Progenitor cell of endocrine pancreas (in vitro differentiated cells): ENCODE data around the gene FCRL2. TPM values are rescaled to one million over a fixed set of nuclear protein-coding genes. Genes with fewer than 3 reads are reported as not detected.

Source experiments
- DNase-seq: peaks from one replicate; pipeline ENCODE4 v3.0.0; 2021; ENCODE audit warnings: low spot score; ENCODE audit not compliant: unreplicated experiment
- H3K27ac Mint-ChIP-seq: 2 replicates; pipeline ENCODE4 v1.8.0; 2021; ENCODE audit warnings: mild to moderate bottlenecking, moderate library complexity, mixed read lengths
- H3K27me3 Mint-ChIP-seq: 2 replicates; pipeline ENCODE4 v1.8.0; 2021; ENCODE audit warnings: mixed read lengths
- H3K36me3 Mint-ChIP-seq: 2 replicates; pipeline ENCODE4 v1.8.0; 2022; ENCODE audit warnings: mixed read lengths; ENCODE audit not compliant: insufficient read depth
- H3K4me1 Mint-ChIP-seq: 2 replicates; pipeline ENCODE4 v1.8.0; 2021; ENCODE audit warnings: low read depth, mixed read lengths
- H3K4me3 Mint-ChIP-seq: 2 replicates; pipeline ENCODE4 v1.8.0; 2021; ENCODE audit warnings: low read depth, mild to moderate bottlenecking, moderate library complexity, mixed read lengths
- H3K9me3 Mint-ChIP-seq: 2 replicates; pipeline ENCODE4 v1.8.0; 2021; ENCODE audit warnings: low read depth, mixed read lengths
- total RNA-seq: library from RNA; stranded (reverse); gene quantifications from 2 replicates; pipeline ENCODE4 v1.2.1, GENCODE V29; 2021
- TF ChIP-seq, protein P1 (sequence below): fragments of 200-600 bp; sonication (generic); IDR thresholded peaks from one replicate; pipeline ENCODE4 v1.5.0; 2021; ENCODE audit warnings: antibody characterized with exemption, mild to moderate bottlenecking; ENCODE audit not compliant: unreplicated experiment

Gene FCRL2
- total RNA-seq, 1 donor from 2014 or later: not detected

DNA sequence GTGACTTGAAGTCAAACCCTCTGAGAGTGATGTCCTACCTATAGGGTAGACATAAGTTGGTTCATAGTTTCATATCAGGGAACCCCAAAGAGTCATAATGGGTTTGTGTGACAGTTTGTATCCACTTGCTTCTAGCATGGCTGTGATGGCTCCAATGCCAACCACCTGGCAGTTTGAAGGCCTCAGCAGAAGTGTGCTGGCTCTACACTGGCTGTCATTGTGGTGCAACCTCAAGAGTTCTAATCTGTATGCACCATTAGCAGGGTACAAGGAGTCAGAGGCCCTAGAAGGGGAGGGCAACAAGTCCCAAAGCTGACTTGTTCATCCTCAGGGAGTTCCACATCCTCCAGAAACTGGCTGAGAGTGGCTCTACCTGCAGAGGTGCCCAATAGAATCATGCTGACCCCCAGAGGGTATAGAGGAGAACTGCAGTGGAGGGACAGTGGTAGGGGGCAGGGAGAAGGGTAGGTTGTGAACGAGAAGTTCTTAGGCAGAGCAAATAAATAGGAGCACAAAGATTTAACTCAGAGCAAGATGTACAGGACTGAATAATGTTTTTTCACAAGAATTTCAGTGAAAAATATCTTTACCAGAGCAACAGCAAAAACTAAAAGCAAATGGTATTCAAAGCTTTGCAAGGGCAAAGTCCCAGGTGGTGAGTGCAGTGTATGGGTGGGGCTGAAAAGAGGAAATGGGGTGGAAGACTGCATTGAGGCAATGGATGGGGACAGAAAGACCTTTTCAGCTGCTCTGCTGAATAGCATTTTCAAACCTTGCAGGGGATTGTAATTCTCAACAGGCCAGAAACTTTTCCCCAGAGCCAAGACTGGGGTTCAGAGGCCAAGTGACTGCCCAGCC lies 3.2 kb downstream of the FCRL2 start:
- TF ChIP-seq, protein P1, sequence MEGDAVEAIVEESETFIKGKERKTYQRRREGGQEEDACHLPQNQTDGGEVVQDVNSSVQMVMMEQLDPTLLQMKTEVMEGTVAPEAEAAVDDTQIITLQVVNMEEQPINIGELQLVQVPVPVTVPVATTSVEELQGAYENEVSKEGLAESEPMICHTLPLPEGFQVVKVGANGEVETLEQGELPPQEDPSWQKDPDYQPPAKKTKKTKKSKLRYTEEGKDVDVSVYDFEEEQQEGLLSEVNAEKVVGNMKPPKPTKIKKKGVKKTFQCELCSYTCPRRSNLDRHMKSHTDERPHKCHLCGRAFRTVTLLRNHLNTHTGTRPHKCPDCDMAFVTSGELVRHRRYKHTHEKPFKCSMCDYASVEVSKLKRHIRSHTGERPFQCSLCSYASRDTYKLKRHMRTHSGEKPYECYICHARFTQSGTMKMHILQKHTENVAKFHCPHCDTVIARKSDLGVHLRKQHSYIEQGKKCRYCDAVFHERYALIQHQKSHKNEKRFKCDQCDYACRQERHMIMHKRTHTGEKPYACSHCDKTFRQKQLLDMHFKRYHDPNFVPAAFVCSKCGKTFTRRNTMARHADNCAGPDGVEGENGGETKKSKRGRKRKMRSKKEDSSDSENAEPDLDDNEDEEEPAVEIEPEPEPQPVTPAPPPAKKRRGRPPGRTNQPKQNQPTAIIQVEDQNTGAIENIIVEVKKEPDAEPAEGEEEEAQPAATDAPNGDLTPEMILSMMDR: peak; percentile 45
- no peak overlapping the region for H3K4me3 Mint-ChIP-seq
- no peaks in the 10 kb centered on the region for H3K9me3 Mint-ChIP-seq
- no peaks in the 10 kb centered on the region for H3K36me3 Mint-ChIP-seq
- H3K27ac Mint-ChIP-seq: peak overlapping the region; percentile 12
- peaks cover 3% of the 10 kb centered on the region for H3K27me3 Mint-ChIP-seq
- DNase-seq: no peak
- no peaks in the 10 kb centered on the region for H3K4me1 Mint-ChIP-seq

DNA sequence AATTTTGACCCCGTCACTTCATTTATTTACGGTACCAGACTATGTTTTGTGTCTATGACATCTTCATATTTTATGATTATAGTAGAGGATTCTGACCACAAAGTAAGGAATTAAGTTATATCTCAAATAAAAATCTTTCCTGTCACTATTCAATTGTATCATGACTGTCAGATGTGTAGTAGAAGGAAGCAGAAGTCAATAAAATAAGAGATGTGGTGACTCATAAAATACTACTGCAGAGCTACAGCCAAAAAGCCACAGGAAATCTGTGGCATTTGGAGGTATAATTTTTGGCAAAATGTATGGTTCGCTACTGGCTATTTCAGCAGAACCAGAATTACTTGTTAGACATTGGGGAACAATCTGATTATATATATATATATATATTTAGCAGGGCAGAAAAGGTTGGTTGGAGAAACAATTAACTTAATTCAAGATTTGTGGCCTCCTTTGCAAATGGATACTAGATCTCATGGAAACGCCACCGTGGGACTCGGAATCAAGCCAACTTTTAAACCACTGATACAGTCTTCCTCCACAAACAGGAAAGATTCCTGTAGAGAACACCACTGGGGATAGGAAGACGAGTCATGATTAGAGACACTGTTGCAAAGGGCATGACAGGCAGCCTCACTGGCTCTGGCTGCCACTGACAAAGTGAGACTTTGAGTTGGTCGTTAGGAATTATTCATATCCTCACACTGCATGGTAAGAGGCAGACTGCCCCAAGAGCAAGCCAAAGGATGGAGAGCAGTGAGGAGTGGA lies 5.1 kb downstream of the FCRL2 start:
- no peaks in the 10 kb centered on the region for H3K9me3 Mint-ChIP-seq
- no peak overlapping the region for H3K27ac Mint-ChIP-seq
- no peak for DNase-seq
- no peaks in the 10 kb centered on the region for H3K4me1 Mint-ChIP-seq
- H3K27me3 Mint-ChIP-seq: peaks cover 3% of the 10 kb centered on the region
- no peaks in the 10 kb centered on the region for H3K36me3 Mint-ChIP-seq
- TF ChIP-seq, protein P1: no peak
- H3K4me3 Mint-ChIP-seq: no peak overlapping the region

DNA sequence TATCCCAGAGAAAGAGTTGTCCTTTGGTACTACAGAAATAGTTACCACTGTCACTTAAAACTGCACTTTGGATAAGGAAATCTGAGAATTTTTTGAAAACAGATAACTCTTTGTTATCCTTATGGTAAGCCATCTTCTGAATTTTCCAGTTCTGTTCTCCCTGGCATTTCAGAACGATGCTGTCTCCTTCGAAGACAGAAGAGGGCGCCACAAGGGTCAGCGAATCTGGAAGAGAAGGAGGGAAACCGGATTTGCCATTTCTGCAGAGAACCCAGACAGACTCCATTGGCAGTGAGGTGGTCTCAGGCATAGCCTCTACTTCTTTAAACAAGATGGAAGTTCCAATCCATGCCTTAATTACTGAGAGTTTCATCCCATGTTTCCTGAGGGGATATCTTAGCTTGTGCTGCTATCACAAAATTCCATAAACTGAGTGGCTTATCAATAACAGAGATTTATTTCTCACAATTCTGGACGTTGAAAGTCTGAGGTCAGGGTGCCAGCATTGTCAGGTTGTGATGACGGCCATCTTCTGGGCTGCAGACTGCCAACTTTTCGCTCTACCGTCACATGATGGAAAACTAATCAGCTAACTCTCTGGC lies 6.4 kb downstream of the FCRL2 start:
- H3K27ac Mint-ChIP-seq: no peak overlapping the region
- no peaks in the 10 kb centered on the region for H3K36me3 Mint-ChIP-seq
- no peaks in the 10 kb centered on the region for H3K9me3 Mint-ChIP-seq
- no peak for DNase-seq
- H3K4me3 Mint-ChIP-seq: no peak overlapping the region
- H3K27me3 Mint-ChIP-seq: peaks cover 3% of the 10 kb centered on the region
- H3K4me1 Mint-ChIP-seq: no peaks in the 10 kb centered on the region
- TF ChIP-seq, protein P1: peak; percentile 43

DNA sequence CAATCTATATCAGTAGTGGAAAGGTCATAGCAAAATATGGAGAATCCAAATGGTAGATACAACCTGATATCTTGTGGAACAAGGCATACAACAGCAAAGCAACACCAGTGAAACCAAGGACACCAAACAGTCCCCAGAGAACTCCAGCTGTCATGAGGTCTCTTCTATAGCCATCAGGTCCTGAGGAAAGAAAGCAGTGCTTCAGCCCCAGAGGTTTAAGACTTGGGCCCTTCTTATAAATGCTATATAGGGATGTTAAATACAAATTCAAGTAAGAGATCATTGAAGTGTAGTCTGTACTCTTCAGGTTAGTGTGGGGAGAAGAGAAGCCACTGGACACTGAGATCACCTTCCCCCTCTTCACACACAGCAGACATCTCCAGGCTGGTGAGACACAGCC lies 10.1 kb downstream of the FCRL2 start:
- H3K27me3 Mint-ChIP-seq: no peaks in the 10 kb centered on the region
- TF ChIP-seq, protein P1: no peak
- no peaks in the 10 kb centered on the region for H3K4me1 Mint-ChIP-seq
- no peak overlapping the region for H3K4me3 Mint-ChIP-seq
- H3K9me3 Mint-ChIP-seq: no peaks in the 10 kb centered on the region
- H3K27ac Mint-ChIP-seq: no peak overlapping the region
- DNase-seq: no peak
- H3K36me3 Mint-ChIP-seq: no peaks in the 10 kb centered on the region

DNA sequence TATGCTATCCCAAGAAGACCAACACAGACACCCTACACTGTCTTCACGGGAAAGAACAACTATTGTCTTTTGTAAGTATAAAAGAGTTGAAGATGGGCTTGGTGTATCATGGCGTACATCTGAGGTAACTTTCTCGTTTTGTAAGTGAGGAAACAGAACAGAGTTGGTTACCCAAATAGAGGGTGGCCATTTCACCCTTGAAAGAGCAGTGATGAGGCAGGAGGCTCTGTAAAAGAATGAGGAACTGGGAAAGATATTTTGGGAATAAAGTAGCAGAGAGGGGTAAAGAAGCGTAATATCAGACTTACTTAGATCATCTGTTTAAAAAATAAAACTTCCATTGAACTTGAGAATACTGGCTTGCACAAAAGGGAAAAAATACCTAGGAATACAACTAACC lies 18.9 kb downstream of the FCRL2 start:
- no peaks in the 10 kb centered on the region for H3K36me3 Mint-ChIP-seq
- H3K9me3 Mint-ChIP-seq: peaks cover 6% of the 10 kb centered on the region
- DNase-seq: no peak
- H3K4me3 Mint-ChIP-seq: no peak overlapping the region
- H3K4me1 Mint-ChIP-seq: no peaks in the 10 kb centered on the region
- TF ChIP-seq, protein P1: no peak
- H3K27ac Mint-ChIP-seq: no peak overlapping the region
- no peaks in the 10 kb centered on the region for H3K27me3 Mint-ChIP-seq
